Loucy (cell line): ENCODE data around the gene AKT1.
"Not testable (repeated sequence)": the region's sequence is repeated elsewhere in the genome, so short reads cannot be mapped to it uniquely, and the experiment has no call there.

Experiments
- H2AFZ ChIP-seq: fragments of 200-600 bp; sonication (generic); 2 replicates; pipeline ENCODE4 v1.6.0; 2016; ENCODE audit warnings: antibody characterized with exemption, mild to moderate bottlenecking, low read length, moderate library complexity
- H3F3A ChIP-seq: fragments of 200-600 bp; 2 replicates; pipeline ENCODE4 v1.6.0; 2016; ENCODE audit warnings: antibody characterized with exemption, low read depth, mild to moderate bottlenecking
- H3K27me3 ChIP-seq: fragments of 200-600 bp; sonication (generic); 2 replicates; pipeline ENCODE4 v1.6.1; 2014; ENCODE audit warnings: low read length, mild to moderate bottlenecking; ENCODE audit not compliant: insufficient read depth, poor library complexity, severe bottlenecking
- H3K36me3 ChIP-seq: fragments of 200-600 bp; sonication (generic); 2 replicates; pipeline ENCODE4 v1.6.1; 2016; ENCODE audit warnings: low read length; ENCODE audit not compliant: insufficient read depth
- H3K4me1 ChIP-seq: fragments of 200-600 bp; sonication (generic); 2 replicates; pipeline ENCODE4 v1.5.1; 2014; ENCODE audit warnings: low read length, mild to moderate bottlenecking; ENCODE audit not compliant: insufficient read depth, poor library complexity, severe bottlenecking
- H3K4me2 ChIP-seq: fragments of 200-600 bp; sonication (generic); 2 replicates; pipeline ENCODE4 v1.6.0; 2014; ENCODE audit warnings: antibody characterized with exemption, low read length, low read depth, mild to moderate bottlenecking; ENCODE audit not compliant: poor library complexity, severe bottlenecking
- H3K4me3 ChIP-seq: fragments of 200-600 bp; sonication (generic); 2 replicates; pipeline ENCODE4 v1.5.1; 2014; ENCODE audit warnings: low read length, mild to moderate bottlenecking, mixed read lengths; ENCODE audit not compliant: poor library complexity, severe bottlenecking
- H3K79me2 ChIP-seq: fragments of 200-600 bp; sonication (generic); 2 replicates; pipeline ENCODE4 v1.6.1; 2014; ENCODE audit warnings: low read length; ENCODE audit not compliant: insufficient read depth
- H3K9ac ChIP-seq: fragments of 200-600 bp; sonication (generic); 2 replicates; pipeline ENCODE4 v1.6.0; 2014; ENCODE audit warnings: mild to moderate bottlenecking, low read depth, low read length, moderate library complexity; ENCODE audit not compliant: poor library complexity, severe bottlenecking
- H3K9me2 ChIP-seq: fragments of 200-600 bp; sonication (generic); replicated peaks from 2 replicates; pipeline ENCODE4 v1.6.1; 2016; ENCODE audit warnings: low read depth, low read length, mixed read lengths
- H3K9me3 ChIP-seq: fragments of 200-600 bp; sonication (generic); 2 replicates; pipeline ENCODE4 v1.6.1; 2014; ENCODE audit warnings: mild to moderate bottlenecking, antibody characterized with exemption, low read length, low read depth; ENCODE audit not compliant: insufficient read depth
- H4K20me1 ChIP-seq: fragments of 200-600 bp; sonication (generic); 2 replicates; pipeline ENCODE4 v1.6.0; 2014; ENCODE audit warnings: antibody characterized with exemption, low read length, mild to moderate bottlenecking; ENCODE audit not compliant: insufficient read depth, poor library complexity, severe bottlenecking
- CTCF ChIP-seq: fragments of 200-600 bp; sonication (generic); conservative IDR thresholded peaks from 2 replicates; pipeline ENCODE4 v1.5.1; 2014; ENCODE audit warnings: mild to moderate bottlenecking, antibody characterized with exemption, low read length
- EZH2phosphoT487 ChIP-seq: fragments of 200-600 bp; IDR thresholded peaks from 2 replicates; pipeline ENCODE4 v1.6.1; 2018; ENCODE audit warnings: antibody characterized with exemption, mild to moderate bottlenecking, moderate library complexity, borderline replicate concordance

The AKT1 gene

GRCh38 chr14:104730487-104730886, 65.1 kb downstream of the AKT1 start:
- H3K36me3 ChIP-seq, result no peaks in the 10 kb centered on the region
- H3K9me3 ChIP-seq, result no peaks in the 10 kb centered on the region
- no peaks in the 10 kb centered on the region for H3K4me1 ChIP-seq
- no peaks in the 10 kb centered on the region for H4K20me1 ChIP-seq
- no peak overlapping the region for H2AFZ ChIP-seq
- H3K79me2 ChIP-seq, result no peaks in the 10 kb centered on the region
- no peak for TF ChIP-seq EZH2phosphoT487
- no peak for TF ChIP-seq CTCF
- H3K4me3 ChIP-seq, result no peak overlapping the region
- H3K9ac ChIP-seq, result no peak overlapping the region
- H3K27me3 ChIP-seq, result no peaks in the 10 kb centered on the region
- no peaks in the 10 kb centered on the region for H3K9me2 ChIP-seq
- no peaks in the 10 kb centered on the region for H3F3A ChIP-seq
- no peak overlapping the region for H3K4me2 ChIP-seq

GRCh38 chr14:104729835-104730181, 65.7 kb downstream of the AKT1 start:
- H3K4me3 ChIP-seq, result no peak overlapping the region
- no peak overlapping the region for H3K9ac ChIP-seq
- H3K9me2 ChIP-seq, result no peaks in the 10 kb centered on the region
- no peaks in the 10 kb centered on the region for H3F3A ChIP-seq
- H3K36me3 ChIP-seq, result no peaks in the 10 kb centered on the region
- H3K4me1 ChIP-seq, result peaks cover 1% of the 10 kb centered on the region
- TF ChIP-seq EZH2phosphoT487, result no peak
- no peak for TF ChIP-seq CTCF
- no peak overlapping the region for H3K4me2 ChIP-seq
- H3K9me3 ChIP-seq, result no peaks in the 10 kb centered on the region
- H3K79me2 ChIP-seq, result no peaks in the 10 kb centered on the region
- no peak overlapping the region for H2AFZ ChIP-seq
- no peaks in the 10 kb centered on the region for H3K27me3 ChIP-seq
- H4K20me1 ChIP-seq, result no peaks in the 10 kb centered on the region

GRCh38 chr14:104729176-104729834, 66.2 kb downstream of the AKT1 start:
- not testable (repeated sequence) for H3K27me3 ChIP-seq, H2AFZ ChIP-seq, H4K20me1 ChIP-seq, H3K9me2 ChIP-seq, H3K4me3 ChIP-seq, H3K9me3 ChIP-seq, H3K4me1 ChIP-seq, H3F3A ChIP-seq, H3K4me2 ChIP-seq, H3K79me2 ChIP-seq, H3K9ac ChIP-seq, H3K36me3 ChIP-seq

- Histone ChIP-seq H3K9ac (no peak overlapping the region), H2AFZ (no peak overlapping the region), H3K9me2 (no peaks in the 10 kb centered on the region), H3K27me3 (no peaks in the 10 kb centered on the region), H3K79me2 (no peaks in the 10 kb centered on the region), H3K4me3 (no peak overlapping the region), H3F3A (no peaks in the 10 kb centered on the region), H3K36me3 (no peaks in the 10 kb centered on the region), H3K9me3 (no peaks in the 10 kb centered on the region), H3K4me1 (peaks cover 6% of the 10 kb centered on the region), H3K4me2 (no peak overlapping the region), H4K20me1 (no peaks in the 10 kb centered on the region)
- no peak for TF ChIP-seq CTCF
- no peak for TF ChIP-seq EZH2phosphoT487
Observed at GRCh38 chr14:104728631-104729030, 66.9 kb downstream of the AKT1 start.
